Keratinocyte (primary cell): ENCODE data around the gene GOLGA5. TPM values are rescaled to one million over a fixed set of nuclear protein-coding genes. Genes with fewer than 3 reads are reported as not detected.

Source experiments
- DNase-seq: peaks from one replicate; pipeline ENCODE4 v3.0.0-alpha.2; 2011; ENCODE audit warnings: low read depth, missing footprints, low spot score
- FAIRE-seq: peaks from 2 replicates; lab custom pipeline; 2011; peaks lifted over from hg19 to GRCh38; lab: Jason Lieb, UNC
- H2AFZ ChIP-seq: 2 replicates; pipeline ENCODE4 v1.6.0; 2012; ENCODE audit warnings: low read length, control low read depth, inconsistent platforms; ENCODE audit not compliant: control insufficient read depth
- H3K27ac ChIP-seq: 2 replicates; pipeline ENCODE4 v1.5.1; 2011; ENCODE audit warnings: low read length; ENCODE audit not compliant: control insufficient read depth, insufficient read depth
- H3K27me3 ChIP-seq: 3 replicates; pipeline ENCODE4 v1.6.0; 2011; ENCODE audit warnings: low read length; ENCODE audit not compliant: control insufficient read depth, insufficient read depth; ENCODE audit errors: extremely low read depth
- H3K36me3 ChIP-seq, 2 experiments: 2 replicates in 1 of 2; 3 replicates in 1 of 2; pipeline ENCODE4 v1.5.1; 2011; ENCODE audit warnings: low read length in 2 of 2, mild to moderate bottlenecking in 1 of 2; ENCODE audit not compliant: control insufficient read depth in 2 of 2, insufficient read depth in 2 of 2; ENCODE audit errors: extremely low read depth in 1 of 2
- H3K4me1 ChIP-seq: 3 replicates; pipeline ENCODE4 v1.5.1; 2011; ENCODE audit warnings: low read length; ENCODE audit not compliant: control insufficient read depth, insufficient read depth; ENCODE audit errors: extremely low read depth
- H3K4me2 ChIP-seq: 3 replicates; pipeline ENCODE4 v1.6.0; 2011; ENCODE audit warnings: low read depth, low read length; ENCODE audit not compliant: control insufficient read depth, insufficient read depth; ENCODE audit errors: extremely low read depth
- H3K4me3 ChIP-seq, 3 experiments: fragments of 200-600 bp in 1 of 3; sonication (generic) in 1 of 3; 2 replicates in 2 of 3; 3 replicates in 1 of 3; pipeline ENCODE4 v1.5.1; 2011 to 2016; ENCODE audit warnings: low read length in 3 of 3, mild to moderate bottlenecking in 3 of 3, control low read depth in 2 of 3, inconsistent platforms in 1 of 3, low read depth in 1 of 3, mixed read lengths in 1 of 3, mixed run types in 1 of 3, moderate library complexity in 1 of 3; ENCODE audit not compliant: control insufficient read depth in 2 of 3, insufficient read depth in 2 of 3; ENCODE audit errors: extremely low read depth in 1 of 3
- H3K79me2 ChIP-seq: 2 replicates; pipeline ENCODE4 v1.6.0; 2012; ENCODE audit warnings: low read length; ENCODE audit not compliant: control insufficient read depth, insufficient read depth
- H3K9ac ChIP-seq: 3 replicates; pipeline ENCODE4 v1.6.0; 2011; ENCODE audit warnings: low read length; ENCODE audit not compliant: control insufficient read depth, insufficient read depth; ENCODE audit errors: extremely low read depth
- H3K9me1 ChIP-seq: 3 replicates; pipeline ENCODE4 v1.6.0; 2011; ENCODE audit warnings: low read length; ENCODE audit not compliant: control insufficient read depth, insufficient read depth; ENCODE audit errors: extremely low read depth
- H3K9me3 ChIP-seq: 2 replicates; pipeline ENCODE4 v1.5.1; 2012; ENCODE audit warnings: low read depth, low read length; ENCODE audit not compliant: control insufficient read depth
- H4K20me1 ChIP-seq: 3 replicates; pipeline ENCODE4 v1.6.0; 2011; ENCODE audit warnings: low read length; ENCODE audit not compliant: control insufficient read depth, insufficient read depth; ENCODE audit errors: extremely low read depth
- CTCF ChIP-seq, 3 experiments: IDR thresholded peaks in 1 of 3; conservative IDR thresholded peaks in 1 of 3; optimal IDR thresholded peaks in 1 of 3; 2 replicates in 2 of 3; 3 replicates in 1 of 3; pipeline versions ENCODE3 to v1.5.1; 2011; ENCODE audit warnings: low read length in 3 of 3, mild to moderate bottlenecking in 3 of 3, moderate library complexity in 2 of 3, control low read depth in 1 of 3, inconsistent platforms in 1 of 3; ENCODE audit not compliant: insufficient read depth in 2 of 3; ENCODE audit errors: extremely low read depth in 1 of 3
- EZH2 ChIP-seq: IDR thresholded peaks from one replicate; pipeline ENCODE4 v1.6.1; 2012; ENCODE audit warnings: inconsistent platforms, mild to moderate bottlenecking, low read length, moderate library complexity
- dilution Hi-C: fragments of 300-500 bp; cut with MboI; formaldehyde crosslinking; loops from one replicate; pipeline ENCODE4 v1.7.0; 2020; ENCODE audit warnings: low sequenced_read_pairs; ENCODE audit not compliant: extremely low pct_ligation_motif_present
- polyA plus RNA-seq, 5 experiments: library from polyadenylated mRNA; depleted of rRNA in 3 of 5; stranded (reverse) in 3 of 5; stranded (forward) in 1 of 5; unstranded in 1 of 5; fragments of >200 nt; gene quantifications; 1 replicate in 1 of 5; 2 replicates in 3 of 5; 3 replicates in 1 of 5; pipeline versions ENCODE4 v1.2.1 to v1.2.3, GENCODE V29; 2011 to 2012; ENCODE audit warnings: missing spikeins in 2 of 5, low read depth in 1 of 5, low replicate concordance in 1 of 5

The GOLGA5 gene
- polyA plus RNA-seq, 1 donor (not counting 4 experiments of a cell fraction or from before 2014, with no cell fraction given), result 37.8 TPM

DNA sequence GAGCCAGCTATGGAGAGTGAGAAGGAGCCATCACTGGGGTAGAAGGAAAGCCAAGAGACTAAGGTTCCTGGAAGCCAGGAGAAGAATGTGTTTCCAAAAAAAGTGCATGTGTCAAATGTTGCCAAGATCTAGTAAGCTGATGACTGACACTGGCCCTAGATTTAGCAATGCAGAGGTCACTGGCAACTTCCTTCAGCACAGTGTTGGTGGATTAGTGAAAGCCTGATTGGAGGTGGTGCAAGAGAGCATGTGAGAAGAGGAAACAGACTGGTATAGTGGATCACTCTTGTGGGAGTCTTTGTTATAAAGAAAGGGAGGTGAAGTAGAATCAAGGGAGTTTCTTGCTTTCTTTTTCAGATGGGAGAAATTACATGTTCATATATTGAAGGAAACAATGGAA is 94.8 kb downstream of the GOLGA5 start:
- Histone ChIP-seq H3K79me2 (no peaks in the 10 kb centered on the region), H3K4me1 (no peaks in the 10 kb centered on the region), H3K9me3 (no peaks in the 10 kb centered on the region), H3K27me3 (peaks cover 17% of the 10 kb centered on the region), H3K27ac (no peak overlapping the region), H3K4me2 (no peak overlapping the region), H3K9me1 (no peaks in the 10 kb centered on the region), H3K9ac (no peak overlapping the region), H3K36me3 (no peaks in the 10 kb centered on the region), H4K20me1 (no peaks in the 10 kb centered on the region), H2AFZ (no peak overlapping the region), H3K4me3 (no peak overlapping the region)
- dilution Hi-C loops, result no loop called here
- no peak for DNase-seq
- FAIRE-seq, result no peak
- TF ChIP-seq CTCF (optimal IDR thresholded peaks at IDR 0.05 in 1 of 3, IDR thresholded peaks at IDR 0.05 in 1 of 3, conservative IDR thresholded peaks at IDR 0.05 in 1 of 3; ENCODE audit: extremely low read depth in 1 of 3, insufficient read depth in 2 of 3, low read length in 3 of 3), result no peak
- TF ChIP-seq EZH2, result no peak

Other genes starting within 250 kb of the GOLGA5 start
- 61.0 to 80.7 TPM (median 65.5 TPM) in 3 replicates for gene LGMN, start 45.7 kb upstream of the GOLGA5 start, polyA plus RNA-seq
- gene CHGA, start 128.8 kb downstream of the GOLGA5 start, polyA plus RNA-seq, result 0.04 to 0.08 TPM in 2 of 3 replicates, not detected in the other